G401 (cell line): ENCODE measurements around the gene MGMT. TPM values are rescaled to one million over a fixed set of nuclear protein-coding genes. Genes with fewer than 3 reads are reported as not detected.

ENCODE experiments used
- DNase-seq: peaks from one replicate; pipeline ENCODE4 v3.0.0-alpha.2; 2015; ENCODE audit warnings: low spot score
- in situ Hi-C: cut with HindIII; loops from 2 replicates; pipeline ENCODE4 v1.10.0; 2016; ENCODE audit warnings: low sequenced_read_pairs, mixed read lengths
- total RNA-seq: library from RNA; depleted of rRNA; stranded (reverse); fragments of >200 nt; shearing (Covaris generic); gene quantifications from 2 replicates; pipeline ENCODE4 v1.2.3, GENCODE V29; 2014

The MGMT gene
- total RNA-seq, 1 experiment from 2014 or later: 60.3 TPM

- in situ Hi-C loops: no loop called here
- DNase-seq: no peak
Observed at GRCh38 chr10:129483430-129484010, 16.5 kb downstream of the MGMT start.

DNA sequence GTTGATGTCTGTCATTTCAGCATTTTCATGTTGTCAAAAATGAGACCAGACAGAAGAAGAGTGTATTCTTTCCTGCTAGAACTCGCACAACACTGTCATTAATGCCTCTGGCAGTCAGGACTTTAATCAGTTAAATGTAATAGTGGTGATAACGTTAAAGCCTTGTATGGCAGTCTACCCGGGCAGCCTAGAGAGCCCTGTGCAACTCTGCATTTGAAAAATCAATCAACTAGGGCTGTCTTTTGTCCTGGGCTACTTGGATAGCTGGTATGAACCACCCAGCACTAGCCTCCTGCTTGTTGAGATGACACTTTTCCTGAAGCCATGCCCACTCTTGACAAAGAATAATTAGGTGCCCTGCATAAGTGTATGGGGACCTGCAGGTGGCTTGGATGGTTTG is 19.8 kb downstream of the MGMT start:
- in situ Hi-C loops: no loop called here
- DNase-seq: no peak

GRCh38 chr10:129491123-129491734 is 24.2 kb downstream of the MGMT start:
- in situ Hi-C loops: no loop called here
- DNase-seq: no peak

GRCh38 chr10:129494176-129494575 is 27.1 kb downstream of the MGMT start:
- in situ Hi-C loops: no loop called here

GRCh38 chr10:129494740-129495139 is 27.7 kb downstream of the MGMT start:
- no peak for DNase-seq
- in situ Hi-C loops: no loop called here

More at GRCh38 chr10:129494176-129494575, 27.1 kb downstream of the MGMT start:
- DNase-seq: no peak

- DNase-seq: no peak
- in situ Hi-C loops: no loop called here
Observed at GRCh38 chr10:129495256-129495655, 28.2 kb downstream of the MGMT start.

DNA sequence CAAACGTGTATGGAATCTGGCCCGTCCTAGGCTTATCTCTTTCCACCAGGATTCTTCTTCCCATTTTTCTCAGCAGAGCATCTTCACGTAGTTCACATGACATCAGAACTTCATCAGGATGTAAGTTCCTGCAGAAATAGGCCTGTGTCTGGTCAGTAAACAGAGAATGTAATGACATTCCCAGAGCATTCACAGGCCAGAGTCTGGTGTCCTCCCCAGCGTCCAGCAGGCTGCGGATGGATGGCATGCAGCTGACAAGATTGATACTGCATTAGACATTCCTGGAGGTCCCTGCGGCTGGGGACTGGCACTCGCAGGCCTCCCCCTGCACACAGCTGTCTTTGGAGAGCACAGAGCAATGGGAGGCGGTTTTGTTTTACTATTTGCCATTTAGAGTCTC is 28.7 kb downstream of the MGMT start:
- in situ Hi-C loops: no loop called here

GRCh38 chr10:129497013-129497412 is 30.0 kb downstream of the MGMT start:
- DNase-seq: no peak
- in situ Hi-C loops: no loop called here

More for the DNA sequence above, 28.7 kb downstream of the MGMT start:
- no peak for DNase-seq

DNA sequence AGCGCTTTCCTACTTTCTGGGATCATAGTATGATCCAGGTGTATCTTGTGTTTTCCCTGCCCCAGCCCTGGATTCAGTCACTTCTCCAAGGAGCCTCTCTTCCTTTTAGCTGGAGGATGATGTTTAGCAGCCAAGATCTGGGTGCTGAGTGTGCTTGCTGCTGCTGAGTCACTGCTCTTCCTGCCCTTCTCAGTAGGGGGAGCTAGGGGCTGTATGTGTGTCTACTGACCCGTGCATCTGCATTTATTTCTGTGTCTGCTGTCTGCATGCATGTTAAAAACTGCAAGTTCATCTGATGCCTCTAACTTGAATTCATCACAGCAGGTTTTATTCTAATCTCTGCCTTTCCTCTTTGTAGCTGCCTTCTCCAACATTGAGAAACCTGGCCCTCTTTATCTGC is 31.6 kb downstream of the MGMT start:
- no peak for DNase-seq
- in situ Hi-C loops: no loop called here

DNA sequence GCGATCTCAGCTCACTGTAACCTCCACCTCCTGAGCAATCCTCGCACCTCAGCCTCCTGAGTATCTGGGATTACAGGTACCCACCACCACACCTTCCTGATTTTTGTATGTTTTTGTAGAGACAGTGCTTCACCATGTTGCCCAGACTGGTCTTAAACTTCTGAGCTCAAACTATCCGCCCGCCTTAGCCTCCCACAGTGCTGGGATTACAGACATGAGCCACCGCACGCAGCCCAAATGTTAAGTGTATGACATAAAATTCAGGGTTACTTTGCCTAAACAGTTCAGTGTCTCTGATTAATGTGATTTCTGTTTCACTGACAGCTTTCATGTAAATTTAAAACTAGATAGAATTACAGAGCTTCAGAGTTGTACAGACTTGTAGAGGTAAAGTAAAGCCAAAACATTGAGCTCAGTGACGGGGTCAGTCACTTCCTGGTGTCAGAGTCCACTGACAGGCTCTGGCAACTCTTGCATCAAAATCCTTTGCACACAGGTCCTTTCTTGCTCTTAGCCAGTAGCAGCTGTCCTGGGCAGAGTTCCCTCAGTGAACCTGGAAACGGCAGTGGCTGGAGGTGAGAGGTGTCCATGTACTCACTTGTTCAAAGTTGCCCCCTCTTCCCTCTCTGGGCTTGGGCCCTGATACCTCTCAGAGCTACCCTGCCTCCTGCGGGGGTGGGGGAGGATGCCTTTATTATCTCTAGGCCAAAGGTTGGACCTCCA is 33.7 kb downstream of the MGMT start:
- no peak for DNase-seq
- in situ Hi-C loops: no loop called here

GRCh38 chr10:129501652-129502436 is 34.8 kb downstream of the MGMT start:
- in situ Hi-C loops: no loop called here
- DNase-seq: no peak

DNA sequence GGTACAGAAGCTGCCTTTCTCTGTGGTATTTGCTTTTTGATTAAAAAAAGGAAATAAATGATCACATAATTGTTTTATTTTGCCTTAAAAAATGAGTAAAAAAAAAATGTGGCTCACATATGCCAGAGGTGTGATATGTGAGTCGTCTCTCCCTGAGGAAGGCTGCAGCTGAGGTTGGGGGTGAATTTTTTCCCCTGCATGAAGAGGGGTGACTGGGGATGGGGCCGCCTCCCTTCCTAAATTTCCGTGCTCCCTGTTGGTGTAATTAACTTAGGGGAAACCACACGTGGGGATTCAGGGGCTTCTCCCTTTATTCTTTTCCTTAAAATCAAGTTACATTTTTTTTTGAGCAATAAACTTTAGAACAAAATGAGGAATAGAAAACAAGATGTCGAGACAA is 35.4 kb downstream of the MGMT start:
- no peak for DNase-seq
- in situ Hi-C loops: no loop called here

- no peak for DNase-seq
- in situ Hi-C loops: no loop called here
Observed at GRCh38 chr10:129505500-129506075, 38.5 kb downstream of the MGMT start.

DNA sequence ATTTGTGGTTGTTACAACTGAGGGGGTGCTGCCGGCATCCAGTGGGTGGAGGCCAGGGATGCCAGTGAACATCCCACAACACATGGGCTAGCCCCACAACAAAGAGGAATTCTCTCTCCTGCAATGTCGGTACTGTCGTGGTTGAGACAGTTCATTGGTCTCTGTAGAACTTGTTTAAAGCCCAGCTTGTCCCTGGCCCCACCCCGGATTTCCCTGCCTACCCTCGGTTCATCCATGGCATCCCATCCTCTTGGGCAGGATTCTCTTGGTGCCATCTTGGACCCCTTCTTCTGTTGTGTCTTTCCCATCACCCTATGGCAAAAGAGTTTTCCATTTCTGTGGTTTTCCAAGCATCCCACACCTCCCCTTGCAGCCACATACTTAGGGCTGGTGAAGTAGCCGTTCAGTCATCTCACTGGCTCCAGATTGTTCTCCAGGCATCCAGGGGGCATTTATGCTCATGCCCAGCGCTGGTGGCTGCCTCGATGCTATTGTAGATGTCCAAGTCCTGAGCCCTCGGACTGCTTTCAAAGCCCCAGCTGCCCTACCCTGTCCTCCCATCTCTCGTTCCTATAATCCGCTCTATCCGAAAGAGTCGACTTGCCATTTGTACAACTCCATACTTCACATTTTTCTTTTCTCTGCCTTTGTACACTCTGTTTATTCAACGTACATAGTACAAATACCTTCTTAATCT is 39.2 kb downstream of the MGMT start:
- in situ Hi-C loops: no loop called here
- DNase-seq: no peak

GRCh38 chr10:129507216-129507889 is 40.3 kb downstream of the MGMT start:
- no peak for DNase-seq
- in situ Hi-C loops: no loop called here

DNA sequence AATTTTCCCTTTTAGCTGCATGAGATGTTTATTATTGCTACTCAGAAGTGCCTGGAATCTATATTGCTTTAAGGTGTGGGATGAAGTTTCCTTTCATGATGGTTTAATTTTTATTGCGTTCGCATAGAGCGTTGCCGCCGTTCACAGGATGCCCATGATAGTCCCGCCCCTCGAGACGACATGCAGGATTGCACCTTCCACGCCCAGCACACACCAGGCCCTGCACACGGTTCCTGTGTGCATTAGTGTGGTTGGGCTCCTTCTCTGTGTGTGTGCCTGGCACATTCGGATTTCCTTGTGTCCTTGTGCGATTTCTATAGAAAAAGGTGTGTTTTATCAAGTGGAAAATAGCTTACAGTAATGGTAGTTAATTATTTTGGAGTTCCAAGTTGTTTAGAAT is 42.1 kb downstream of the MGMT start:
- in situ Hi-C loops: no loop called here
- DNase-seq: no peak

GRCh38 chr10:129509835-129510234 is 42.8 kb downstream of the MGMT start:
- in situ Hi-C loops: no loop called here
- no peak for DNase-seq

DNA sequence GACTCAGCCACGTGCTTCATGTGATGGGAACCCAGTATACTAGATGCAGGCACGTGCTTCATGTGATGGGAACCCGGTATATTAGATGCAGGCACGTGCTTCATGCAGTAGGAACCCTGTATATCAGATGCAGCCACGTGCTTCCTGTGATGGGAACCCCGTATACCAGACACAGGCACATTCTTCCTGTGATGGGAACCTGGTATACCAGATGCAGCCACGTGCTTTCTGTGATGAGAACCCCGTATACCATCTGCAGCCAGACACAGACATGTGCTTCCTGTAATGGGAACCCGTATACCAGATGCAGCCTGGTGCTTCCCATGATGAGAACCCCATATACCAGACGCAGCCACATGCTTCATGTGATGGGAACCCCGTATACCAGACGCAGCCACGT is 44.0 kb downstream of the MGMT start:
- DNase-seq: no peak
- in situ Hi-C loops: no loop called here

DNA sequence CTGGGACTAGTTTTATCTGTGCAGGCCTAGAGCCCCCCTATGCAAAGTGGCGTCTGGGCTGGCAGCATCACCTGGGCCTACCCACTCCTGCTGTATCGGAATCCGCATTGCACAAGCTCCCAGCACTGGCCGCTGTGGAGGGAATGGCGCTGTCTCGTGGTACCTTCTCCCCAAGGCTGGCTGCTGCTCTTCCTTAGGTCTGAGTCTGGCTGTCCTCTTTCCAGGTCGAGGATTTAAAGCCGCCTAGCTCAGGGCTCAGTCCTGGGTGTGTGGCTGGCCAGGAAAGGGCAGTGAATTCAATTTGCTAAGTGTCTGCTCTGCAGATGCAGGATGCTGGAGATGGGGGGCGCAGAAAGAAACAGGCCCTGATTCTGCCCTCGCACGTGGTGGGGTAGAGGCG is 44.7 kb downstream of the MGMT start:
- in situ Hi-C loops: no loop called here
- DNase-seq: no peak
